ENCODE data around the gene BLMH. TPM values are rescaled to one million over a fixed set of nuclear protein-coding genes. Genes with fewer than 3 reads are reported as not detected.

Gene BLMH
- total RNA-seq, 4 donors from 2014 or later = 13.5 to 32.1 (median 20.4) TPM

DNA sequence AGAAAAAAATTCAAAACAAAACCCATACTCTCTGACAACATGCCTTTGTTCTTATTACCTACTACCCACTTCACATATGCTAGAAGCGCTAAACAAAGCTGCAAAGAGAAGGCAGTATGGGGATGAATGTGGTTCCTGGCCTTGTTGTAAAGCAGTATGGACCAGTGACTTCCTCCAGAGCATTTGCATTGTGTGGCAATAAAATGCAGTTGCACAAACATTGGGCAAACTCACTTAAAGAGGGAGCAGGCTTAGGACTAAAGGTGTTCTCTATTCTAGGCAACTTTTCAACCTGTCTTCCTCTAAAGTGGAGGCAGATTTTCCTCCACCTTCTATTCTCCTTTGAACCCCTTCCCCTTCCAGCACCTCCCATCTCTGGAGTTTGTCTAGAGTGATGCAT is 25.0 kb upstream of the BLMH start:
- Histone ChIP-seq H3K9me3 (no peaks in the 10 kb centered on the region), H3K4me3 (no peak overlapping the region), H3K27me3 (no peaks in the 10 kb centered on the region), H3K36me3 (no peaks in the 10 kb centered on the region), H3K4me1 (peaks cover 0 to 40% (median 16%) of the 10 kb centered on the region in 4 donors), H3K27ac (peak overlapping the region in 3 of 4 donors; percentile 13 to 53 (median 21))
- peak; percentile 23 for DNase-seq
- intact Hi-C loops (cut with DNase I; ENCODE audit: low total_unique reads) (no loop called here), in situ Hi-C loops (cut with MboI; ENCODE audit: low pct_ligation_motif_present in 1 of 4, low pct_unique_long_range_greater_than_20kb in 1 of 4, low sequenced_read_pairs in 3 of 4) (no loop called here)
- no peak for TF ChIP-seq CTCF (IDR thresholded peaks at IDR 0.05)
- peak in 1 of 3 donors; percentile 8 for TF ChIP-seq POLR2AphosphoS5 (IDR thresholded peaks at IDR 0.05)
- 66 to 75% methylated on average over 1 of the region's 1 CpG for WGBS, 2 donors (ENCODE audit: low coverage in 1 of 2)

DNA sequence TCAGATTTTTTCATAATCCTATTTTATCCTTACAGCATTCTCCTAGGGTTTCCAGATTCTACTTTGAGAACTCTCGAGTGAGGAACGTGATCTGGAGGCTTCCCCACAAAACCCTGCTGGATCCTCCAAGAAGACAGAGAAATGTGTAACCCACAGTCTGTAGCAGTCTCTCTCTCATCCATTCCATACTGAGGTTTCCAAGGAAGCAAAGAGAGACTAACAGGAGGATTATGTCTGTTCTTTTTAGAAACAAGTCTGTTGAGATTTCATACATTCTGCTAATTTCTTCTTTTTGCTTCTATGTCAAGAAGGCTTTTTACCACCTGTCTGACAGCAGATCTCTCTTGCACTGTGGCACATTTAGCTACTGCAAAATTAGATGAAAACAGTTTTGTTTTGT is 23.4 kb upstream of the BLMH start:
- Histone ChIP-seq H3K4me3 (no peak overlapping the region), H3K4me1 (peaks cover 0 to 42% (median 16%) of the 10 kb centered on the region in 4 donors), H3K27ac (peak overlapping the region in 3 of 4 donors; percentile 12 to 53 (median 50)), H3K36me3 (no peaks in the 10 kb centered on the region), H3K27me3 (no peaks in the 10 kb centered on the region), H3K9me3 (no peaks in the 10 kb centered on the region)
- TF ChIP-seq POLR2AphosphoS5 (IDR thresholded peaks at IDR 0.05) = no peak
- TF ChIP-seq POLR2A (IDR thresholded peaks at IDR 0.05) = no peak
- TF ChIP-seq EP300 (IDR thresholded peaks at IDR 0.05; ENCODE audit: low read depth) = no peak
- no peak for TF ChIP-seq CTCF (IDR thresholded peaks at IDR 0.05)
- in situ Hi-C loops (cut with MboI; ENCODE audit: low pct_ligation_motif_present in 1 of 4, low pct_unique_long_range_greater_than_20kb in 1 of 4, low sequenced_read_pairs in 3 of 4) (no loop called here), intact Hi-C loops (cut with DNase I; ENCODE audit: low total_unique reads) (no loop called here)
- no peak for DNase-seq
- WGBS, 2 donors (ENCODE audit: low coverage in 1 of 2) = 80 to 100% methylated on average over 2 of the region's 2 CpGs

DNA sequence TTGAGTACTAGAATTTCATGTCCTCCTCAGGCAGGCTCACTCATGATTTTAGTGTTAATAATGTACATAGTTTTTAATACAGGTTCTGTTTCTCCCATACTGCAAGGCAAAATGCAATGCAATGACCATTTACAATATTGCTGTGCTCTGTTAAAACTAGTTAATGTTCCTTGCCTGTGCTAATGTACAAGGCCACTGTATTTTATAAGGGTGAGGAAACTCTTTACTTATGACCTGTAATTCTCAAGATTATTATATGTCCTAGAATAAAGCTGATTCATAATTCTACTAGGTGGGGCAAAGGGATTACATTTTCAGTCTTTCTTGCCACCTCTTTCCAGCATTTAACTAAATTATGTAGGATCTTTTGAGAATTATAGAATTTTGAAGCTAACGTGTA is 22.7 kb upstream of the BLMH start:
- H3K4me1 ChIP-seq = peaks cover 0 to 42% (median 16%) of the 10 kb centered on the region in 4 donors
- no peaks in the 10 kb centered on the region for H3K27me3 ChIP-seq
- H3K36me3 ChIP-seq = no peaks in the 10 kb centered on the region
- H3K9me3 ChIP-seq = no peaks in the 10 kb centered on the region
- TF ChIP-seq POLR2A (IDR thresholded peaks at IDR 0.05) = no peak
- TF ChIP-seq POLR2AphosphoS5 (IDR thresholded peaks at IDR 0.05) = no peak
- TF ChIP-seq CTCF (IDR thresholded peaks at IDR 0.05) = no peak
- no peak for TF ChIP-seq EP300 (IDR thresholded peaks at IDR 0.05; ENCODE audit: low read depth)
- H3K27ac ChIP-seq = peak overlapping the region in 3 of 4 donors; percentile 50 to 61 (median 53)
- intact Hi-C loops (cut with DNase I; ENCODE audit: low total_unique reads) (no loop called here), in situ Hi-C loops (cut with MboI; ENCODE audit: low pct_ligation_motif_present in 1 of 4, low pct_unique_long_range_greater_than_20kb in 1 of 4, low sequenced_read_pairs in 3 of 4) (no loop called here)
- no peak for DNase-seq
- WGBS, 2 donors (ENCODE audit: low coverage in 1 of 2) = 65 to 100% methylated on average over 1 of the region's 1 CpG
- H3K4me3 ChIP-seq = no peak overlapping the region

GRCh38 chr17:30312226-30312625 is 20.5 kb upstream of the BLMH start:
- H3K36me3 ChIP-seq = no peaks in the 10 kb centered on the region
- peaks cover 0 to 59% (median 25%) of the 10 kb centered on the region in 4 donors for H3K4me1 ChIP-seq
- TF ChIP-seq CTCF (IDR thresholded peaks at IDR 0.05) = no peak
- no peak for TF ChIP-seq EP300 (IDR thresholded peaks at IDR 0.05; ENCODE audit: low read depth)
- TF ChIP-seq POLR2A (IDR thresholded peaks at IDR 0.05) = no peak
- TF ChIP-seq POLR2AphosphoS5 (IDR thresholded peaks at IDR 0.05) = no peak
- DNase-seq = no peak
- H3K9me3 ChIP-seq = no peaks in the 10 kb centered on the region
- H3K27me3 ChIP-seq = no peaks in the 10 kb centered on the region
- peak overlapping the region in 2 of 4 donors; percentile 26 to 29 for H3K27ac ChIP-seq
- no peak overlapping the region for H3K4me3 ChIP-seq
- intact Hi-C loops (cut with DNase I; ENCODE audit: low total_unique reads) (no loop called here), in situ Hi-C loops (cut with MboI; ENCODE audit: low pct_ligation_motif_present in 1 of 4, low pct_unique_long_range_greater_than_20kb in 1 of 4, low sequenced_read_pairs in 3 of 4) (no loop called here)
- 45 to 59% methylated on average over 2 of the region's 2 CpGs for WGBS, 2 donors (ENCODE audit: low coverage in 1 of 2)

Data from transverse colon (tissue), 4 donors.